Fibroblast of lung (primary cell): ENCODE measurements around the gene LRRFIP1.

Source experiments
- EZH2 ChIP-seq: IDR thresholded peaks from 2 replicates; pipeline ENCODE4 v1.5.1; 2012; ENCODE audit warnings: low read length, control low read depth, mild to moderate bottlenecking; ENCODE audit errors: missing control alignments
- TF ChIP-seq, protein P1 (sequence below), 2 donors: IDR thresholded peaks in 1 of 2; conservative IDR thresholded peaks in 1 of 2; 1 replicate in 1 of 2; 2 replicates in 1 of 2; pipeline ENCODE4 v1.5.1; 2011 to 2012; ENCODE audit warnings: low read length in 2 of 2, control low read depth in 1 of 2, inconsistent platforms in 1 of 2, low read depth in 1 of 2, mild to moderate bottlenecking in 1 of 2

DNA sequence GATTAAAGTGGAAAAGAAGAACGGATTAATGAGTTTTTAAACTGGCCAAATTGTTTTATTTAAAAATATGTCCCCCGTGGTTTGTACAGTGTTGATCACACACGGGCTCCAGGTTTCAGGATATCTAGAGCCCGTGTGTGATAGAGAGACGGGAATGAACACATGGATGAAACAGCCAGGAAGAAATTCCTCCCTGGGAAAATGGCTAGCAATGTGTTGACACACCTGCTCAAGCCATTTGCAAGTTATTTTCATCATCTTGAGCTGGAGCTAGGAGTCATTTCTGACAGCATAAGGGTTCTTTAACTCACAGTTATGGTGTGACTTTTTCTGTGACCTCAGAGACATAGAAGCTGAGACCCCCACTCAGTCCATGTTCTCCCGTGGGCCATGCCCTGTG is 81.6 kb downstream of the LRRFIP1 start:
- TF ChIP-seq, protein P1, sequence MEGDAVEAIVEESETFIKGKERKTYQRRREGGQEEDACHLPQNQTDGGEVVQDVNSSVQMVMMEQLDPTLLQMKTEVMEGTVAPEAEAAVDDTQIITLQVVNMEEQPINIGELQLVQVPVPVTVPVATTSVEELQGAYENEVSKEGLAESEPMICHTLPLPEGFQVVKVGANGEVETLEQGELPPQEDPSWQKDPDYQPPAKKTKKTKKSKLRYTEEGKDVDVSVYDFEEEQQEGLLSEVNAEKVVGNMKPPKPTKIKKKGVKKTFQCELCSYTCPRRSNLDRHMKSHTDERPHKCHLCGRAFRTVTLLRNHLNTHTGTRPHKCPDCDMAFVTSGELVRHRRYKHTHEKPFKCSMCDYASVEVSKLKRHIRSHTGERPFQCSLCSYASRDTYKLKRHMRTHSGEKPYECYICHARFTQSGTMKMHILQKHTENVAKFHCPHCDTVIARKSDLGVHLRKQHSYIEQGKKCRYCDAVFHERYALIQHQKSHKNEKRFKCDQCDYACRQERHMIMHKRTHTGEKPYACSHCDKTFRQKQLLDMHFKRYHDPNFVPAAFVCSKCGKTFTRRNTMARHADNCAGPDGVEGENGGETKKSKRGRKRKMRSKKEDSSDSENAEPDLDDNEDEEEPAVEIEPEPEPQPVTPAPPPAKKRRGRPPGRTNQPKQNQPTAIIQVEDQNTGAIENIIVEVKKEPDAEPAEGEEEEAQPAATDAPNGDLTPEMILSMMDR (conservative IDR thresholded peaks at IDR 0.05 in 1 of 2, IDR thresholded peaks at IDR 0.05 in 1 of 2; ENCODE audit: low read depth in 1 of 2, low read length in 2 of 2), result no peak
- no peak for TF ChIP-seq EZH2
